A549 (cell line): ENCODE data around the gene ITGA11.

Source experiments
- RAD21 ChIP-seq, 2 experiments: fragments of >200 bp in 1 of 2; sonication (Bioruptor Twin) in 1 of 2; formaldehyde crosslinking in 1 of 2; IDR thresholded peaks in 1 of 2; conservative IDR thresholded peaks in 1 of 2; 2 replicates in 1 of 2; 3 replicates in 1 of 2; pipeline ENCODE4 v1.6.1; 2012 to 2018; ENCODE audit warnings: inconsistent platforms in 1 of 2
- TF ChIP-seq, protein P1 (sequence below): IDR thresholded peaks from 2 replicates; pipeline ENCODE4 v1.6.1; 2012

DNA sequence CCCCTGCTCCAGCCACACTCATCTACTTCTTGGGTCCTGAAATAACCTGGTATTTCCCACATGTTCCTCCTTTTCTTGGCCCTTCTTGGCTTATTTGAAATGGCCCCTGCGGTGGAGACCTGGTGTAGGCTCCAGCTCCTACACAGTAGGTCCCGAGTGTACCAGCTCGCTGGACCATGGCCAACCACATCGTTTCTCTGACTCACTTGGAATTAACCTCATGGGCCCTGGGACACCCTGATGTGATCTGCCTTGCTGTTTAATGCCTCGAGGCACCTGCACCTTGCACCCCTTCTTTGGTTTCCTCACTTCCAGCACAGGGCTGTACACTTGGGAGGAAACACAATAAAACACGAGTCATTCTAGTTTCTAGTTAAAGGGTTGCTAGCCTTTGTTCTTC is 94.1 kb downstream of the ITGA11 start:
- no peak for TF ChIP-seq RAD21 (conservative IDR thresholded peaks at IDR 0.05 in 1 of 2, IDR thresholded peaks at IDR 0.05 in 1 of 2)
- TF ChIP-seq, protein P1, sequence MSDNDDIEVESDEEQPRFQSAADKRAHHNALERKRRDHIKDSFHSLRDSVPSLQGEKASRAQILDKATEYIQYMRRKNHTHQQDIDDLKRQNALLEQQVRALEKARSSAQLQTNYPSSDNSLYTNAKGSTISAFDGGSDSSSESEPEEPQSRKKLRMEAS, result no peak
